ES-I3 (cell line): ENCODE measurements around the gene FBXO36.

Source experiments
- H3K36me3 ChIP-seq: 2 replicates; pipeline ENCODE4 v1.6.1; 2013; ENCODE audit warnings: mild to moderate bottlenecking, low read length, control low read depth, moderate library complexity; ENCODE audit not compliant: insufficient read depth
- H3K4me1 ChIP-seq: 2 replicates; pipeline ENCODE4 v1.6.1; 2013; ENCODE audit warnings: mild to moderate bottlenecking, control low read depth, low read length; ENCODE audit not compliant: insufficient read depth
- H3K9ac ChIP-seq: 2 replicates; pipeline ENCODE4 v1.6.1; 2013; ENCODE audit warnings: low read depth, mild to moderate bottlenecking, low read length, moderate library complexity
- H3K9me3 ChIP-seq: 2 replicates; pipeline ENCODE4 v1.6.1; 2013; ENCODE audit warnings: mild to moderate bottlenecking, low read length, moderate library complexity; ENCODE audit not compliant: control insufficient read depth, insufficient read depth

FBXO36 gene

DNA sequence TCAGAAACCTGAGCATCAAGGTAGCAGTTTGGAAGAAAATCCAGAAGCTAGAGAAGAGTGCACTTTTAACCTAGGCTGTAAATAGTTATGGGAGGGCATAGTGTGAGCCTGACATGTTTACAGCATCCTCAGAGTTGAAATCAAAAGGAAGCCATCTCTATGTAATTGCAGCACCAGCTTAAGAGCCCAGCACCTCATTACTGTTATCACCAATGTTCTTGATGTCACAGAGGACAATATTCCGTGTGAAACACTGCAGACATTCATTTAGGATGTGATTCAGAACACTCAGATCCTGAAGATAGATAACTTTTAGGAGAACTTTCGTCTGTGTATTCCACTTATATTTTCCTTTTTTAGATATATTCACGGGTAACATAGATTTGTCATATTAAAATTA, 48.1 kb downstream of the FBXO36 start:
- Histone ChIP-seq H3K36me3 (no peaks in the 10 kb centered on the region), H3K9ac (no peak overlapping the region), H3K9me3 (no peaks in the 10 kb centered on the region), H3K4me1 (no peaks in the 10 kb centered on the region)

DNA sequence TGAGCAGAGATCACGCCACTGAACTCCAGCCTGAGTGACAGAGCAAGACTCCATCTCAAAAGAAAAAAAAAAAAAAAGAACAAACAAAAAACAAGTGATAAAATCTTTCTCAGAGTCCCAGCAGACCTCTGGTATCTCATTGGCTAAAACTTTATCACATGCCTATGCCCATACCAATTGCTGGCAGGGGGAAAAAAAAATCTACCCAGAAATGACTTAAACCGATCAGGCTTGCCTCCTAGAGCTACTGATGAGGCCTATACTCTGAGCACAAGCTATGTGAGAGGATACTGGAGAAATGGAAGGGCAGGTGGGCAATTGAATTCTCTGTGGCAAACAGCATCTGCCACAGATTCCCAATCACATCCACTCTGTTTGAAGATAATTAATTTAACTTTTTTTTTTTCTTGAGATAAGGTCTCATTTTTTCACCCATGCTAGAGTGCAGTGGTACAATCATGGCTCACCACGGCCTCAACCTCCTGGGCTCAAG, 49.0 kb downstream of the FBXO36 start:
- Histone ChIP-seq H3K9me3 (no peaks in the 10 kb centered on the region), H3K4me1 (no peaks in the 10 kb centered on the region), H3K9ac (no peak overlapping the region), H3K36me3 (no peaks in the 10 kb centered on the region)

DNA sequence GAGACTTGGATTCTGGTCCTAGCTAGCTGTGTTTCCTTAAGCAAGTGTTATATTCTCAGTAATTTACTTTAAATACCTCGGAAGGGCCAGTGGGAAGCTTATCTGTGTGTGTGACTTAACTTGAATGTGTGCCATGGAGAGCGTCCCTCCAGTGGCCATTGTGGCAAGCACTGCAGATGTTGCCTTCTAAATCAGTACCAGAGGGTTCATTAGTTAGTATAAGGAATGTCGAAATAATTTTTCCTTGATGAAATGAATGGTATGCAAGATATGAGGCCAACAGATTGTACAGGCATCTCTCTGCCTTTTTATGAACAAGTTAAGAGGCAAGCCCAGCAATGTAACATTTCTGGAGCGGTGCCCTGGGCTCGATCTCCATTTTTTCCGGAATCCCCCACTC, 52.0 kb downstream of the FBXO36 start:
- H3K9ac ChIP-seq: no peak overlapping the region
- no peaks in the 10 kb centered on the region for H3K4me1 ChIP-seq
- H3K36me3 ChIP-seq: no peaks in the 10 kb centered on the region; the same call in 1 of the 2 replicates
- no peaks in the 10 kb centered on the region for H3K9me3 ChIP-seq

DNA sequence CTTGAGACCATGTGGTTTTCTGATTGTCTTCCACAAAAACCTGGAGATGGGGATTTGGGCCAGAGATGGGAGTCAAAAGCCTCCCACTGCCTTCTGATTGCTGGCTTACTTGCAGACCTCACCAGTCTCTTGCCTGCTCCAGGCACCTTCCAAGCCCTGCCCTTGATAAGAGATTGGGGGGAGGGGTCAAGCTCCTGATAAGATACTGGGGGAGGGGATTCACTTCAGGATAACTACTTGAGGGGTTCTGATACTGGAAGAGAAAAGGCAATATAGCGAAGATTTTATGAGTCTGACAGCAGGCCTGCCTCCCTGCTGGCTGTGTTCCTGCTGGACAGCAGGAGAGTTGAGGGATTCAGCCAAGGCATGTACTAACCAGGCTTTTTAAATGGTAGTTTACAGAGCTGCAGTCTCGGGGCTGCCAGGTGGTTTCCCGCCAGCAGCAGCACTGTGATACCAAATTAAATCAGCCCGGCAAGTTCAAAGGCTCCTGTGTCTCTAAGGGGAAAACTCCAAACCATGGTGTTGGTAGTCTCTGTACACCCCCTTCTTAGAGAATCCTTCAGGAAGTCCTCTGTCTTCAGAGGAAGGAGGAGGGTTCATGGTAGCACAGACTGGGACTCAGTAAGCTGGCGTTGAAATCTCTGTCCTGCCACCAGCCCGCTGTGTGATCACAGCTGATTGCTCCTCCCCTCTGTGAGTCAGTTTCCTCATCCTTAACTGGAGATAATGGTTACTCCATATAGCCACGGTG, 58.3 kb downstream of the FBXO36 start:
- H3K4me1 ChIP-seq: peaks cover 14% of the 10 kb centered on the region; the same call in 1 of the 2 replicates
- H3K9ac ChIP-seq: no peak overlapping the region
- no peaks in the 10 kb centered on the region for H3K9me3 ChIP-seq
- H3K36me3 ChIP-seq: no peaks in the 10 kb centered on the region; the same call in 1 of the 2 replicates

DNA sequence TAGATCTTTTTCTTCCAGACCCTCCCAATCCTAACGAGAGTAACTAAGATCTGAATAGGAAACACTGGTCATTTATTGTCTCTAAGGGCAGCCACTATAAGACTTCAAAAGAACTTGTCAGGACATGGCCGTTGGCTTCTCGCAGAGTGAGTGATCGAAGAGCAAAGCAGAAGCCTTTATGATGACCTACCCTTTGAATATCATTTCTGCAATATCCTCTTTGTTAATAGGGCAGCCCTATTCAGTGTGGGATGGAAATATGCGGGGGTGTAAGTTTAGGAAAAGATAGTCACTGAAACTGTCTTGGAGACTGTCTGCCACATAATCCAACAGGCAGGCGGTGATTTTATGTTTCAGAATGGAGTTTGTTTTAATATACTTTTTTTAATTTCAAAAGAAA, 70.9 kb downstream of the FBXO36 start:
- Histone ChIP-seq H3K9me3 (no peaks in the 10 kb centered on the region), H3K9ac (no peak overlapping the region), H3K4me1 (no peaks in the 10 kb centered on the region), H3K36me3 (peaks cover 6% of the 10 kb centered on the region)

DNA sequence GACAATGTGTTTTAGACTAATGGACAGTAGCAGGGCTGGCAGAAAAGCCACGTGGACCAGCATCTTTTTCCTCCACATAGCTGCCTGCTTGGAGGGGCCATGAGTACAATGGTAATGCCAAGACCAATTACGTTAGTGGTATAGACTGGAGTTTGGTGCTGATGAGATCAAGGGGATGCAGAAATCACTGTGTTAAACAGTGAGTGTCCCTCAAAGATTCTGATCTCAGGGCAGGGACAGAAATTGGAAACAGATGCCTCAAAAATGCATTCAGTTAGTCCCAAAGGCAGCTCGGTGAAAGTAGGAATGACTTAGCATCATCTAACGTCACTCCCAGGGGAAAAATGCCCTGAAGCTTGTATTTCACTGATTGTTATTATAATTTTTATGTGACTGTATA, 74.0 kb downstream of the FBXO36 start:
- Histone ChIP-seq H3K36me3 (peaks cover 6% of the 10 kb centered on the region), H3K9me3 (no peaks in the 10 kb centered on the region; the same call in 1 of the 2 replicates), H3K4me1 (no peaks in the 10 kb centered on the region), H3K9ac (no peak overlapping the region)

DNA sequence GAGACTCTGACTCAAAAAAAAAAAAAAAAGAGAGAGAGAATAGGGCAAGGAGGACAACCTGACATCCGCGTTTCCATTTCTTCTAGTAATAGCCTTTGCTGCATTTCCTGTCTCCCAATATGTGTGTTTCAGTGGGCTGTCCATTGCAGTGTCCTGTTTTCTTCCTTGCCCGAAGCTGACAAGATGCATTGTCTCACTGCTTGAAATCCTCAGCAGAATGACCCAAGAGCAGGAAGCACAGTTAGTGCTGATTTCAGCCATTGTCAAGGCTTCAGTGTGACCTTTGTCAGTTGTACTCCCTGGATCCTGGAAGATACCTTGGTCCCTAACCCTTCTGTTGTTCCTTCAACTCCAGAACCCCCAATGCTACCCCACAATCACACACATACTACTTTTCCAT, 75.3 kb downstream of the FBXO36 start:
- Histone ChIP-seq H3K4me1 (no peaks in the 10 kb centered on the region), H3K36me3 (peaks cover 6% of the 10 kb centered on the region), H3K9me3 (no peaks in the 10 kb centered on the region; the same call in 1 of the 2 replicates), H3K9ac (no peak overlapping the region)

DNA sequence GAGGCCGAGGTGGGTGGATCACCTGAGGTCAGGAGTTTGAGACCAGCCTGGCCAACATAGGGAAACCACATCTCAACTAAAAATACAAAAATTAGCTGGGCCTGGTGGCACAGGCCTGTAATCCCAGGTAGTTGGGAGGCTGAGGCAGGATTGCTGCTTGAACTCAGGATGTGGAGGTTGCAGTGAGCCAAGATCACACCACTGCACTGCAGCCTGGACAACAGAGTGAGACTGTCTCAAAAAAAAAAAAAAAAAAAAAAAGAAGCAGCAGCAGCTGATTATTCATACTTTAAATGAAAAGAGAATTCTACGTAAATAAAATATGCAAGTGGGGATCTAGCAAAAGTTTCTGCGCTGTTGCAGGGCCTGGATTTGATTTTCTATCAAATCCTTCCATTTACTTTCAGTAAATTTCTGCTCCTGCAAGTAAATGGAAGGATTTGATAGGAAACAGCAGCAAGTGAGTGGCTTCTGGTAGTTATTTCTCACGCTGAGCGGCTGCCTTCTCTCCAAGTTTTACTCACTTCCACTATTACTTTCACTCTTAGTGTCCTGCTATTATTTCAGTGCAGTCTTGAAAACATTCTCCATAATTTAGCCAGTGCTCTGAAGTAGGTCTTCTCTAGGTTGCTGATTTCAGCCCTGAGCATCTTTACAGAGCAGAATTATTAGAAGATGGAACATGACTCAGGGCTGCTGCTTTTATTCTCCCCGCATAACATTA, 78.0 kb downstream of the FBXO36 start:
- Histone ChIP-seq H3K9ac (no peak overlapping the region), H3K9me3 (no peaks in the 10 kb centered on the region; the same call in 1 of the 2 replicates), H3K36me3 (peaks cover 6% of the 10 kb centered on the region), H3K4me1 (no peaks in the 10 kb centered on the region)

DNA sequence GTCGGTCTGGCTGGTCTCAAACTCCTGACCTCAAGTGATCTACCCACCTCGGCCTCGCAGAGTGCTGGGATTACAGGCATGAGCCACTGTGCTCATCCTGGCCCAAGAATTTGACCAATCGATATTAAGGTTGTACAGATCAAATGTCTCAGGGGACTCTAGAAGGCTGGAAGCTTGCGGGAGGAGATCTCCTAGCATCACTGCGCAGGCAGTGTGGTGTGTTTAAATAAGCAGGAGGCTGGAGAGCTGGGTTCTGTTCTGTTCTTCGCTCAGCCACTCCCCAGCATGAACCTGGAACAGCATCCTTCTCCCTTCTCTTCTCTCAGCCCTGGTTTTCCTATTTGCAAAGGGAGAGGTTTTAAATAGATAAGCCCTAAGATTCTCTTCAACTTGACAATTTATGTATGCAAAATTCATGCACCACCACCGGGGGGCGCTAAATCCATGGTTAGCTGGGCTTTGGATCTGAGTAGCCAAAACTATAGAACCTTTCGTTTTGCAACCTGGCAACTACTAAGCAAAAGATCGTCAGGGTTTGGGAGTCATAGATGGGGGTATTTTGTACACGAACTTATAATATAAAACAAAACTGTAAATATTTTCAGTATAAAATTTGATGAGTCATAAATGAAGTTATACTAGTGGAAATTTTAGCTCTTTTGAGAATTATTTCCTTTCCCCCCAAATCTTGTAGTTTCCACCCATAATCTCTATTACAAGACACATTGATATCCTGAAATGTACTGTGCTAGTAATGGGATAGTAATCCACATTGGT, 85.8 kb downstream of the FBXO36 start:
- no peak overlapping the region for H3K9ac ChIP-seq
- H3K36me3 ChIP-seq: no peaks in the 10 kb centered on the region
- no peaks in the 10 kb centered on the region for H3K9me3 ChIP-seq
- no peaks in the 10 kb centered on the region for H3K4me1 ChIP-seq

DNA sequence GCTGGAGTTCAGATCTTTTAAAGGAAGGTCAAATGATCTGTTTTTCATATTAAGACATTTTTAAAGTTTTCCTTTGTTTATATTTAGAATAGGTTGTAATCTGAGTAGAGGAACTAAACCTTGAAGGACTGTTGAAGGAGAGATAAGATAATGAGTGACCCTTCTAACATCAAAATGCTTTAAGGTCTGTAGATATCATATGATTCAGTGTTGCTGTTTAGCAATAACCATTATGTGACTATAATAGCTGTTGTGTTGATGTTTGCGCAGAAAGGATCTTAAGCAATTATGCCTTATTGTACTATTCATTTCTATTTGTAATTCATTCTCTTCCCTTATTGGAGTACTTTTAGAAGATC, 86.4 kb downstream of the FBXO36 start:
- H3K9me3 ChIP-seq: no peaks in the 10 kb centered on the region
- H3K36me3 ChIP-seq: no peaks in the 10 kb centered on the region
- no peaks in the 10 kb centered on the region for H3K4me1 ChIP-seq
- H3K9ac ChIP-seq: no peak overlapping the region

DNA sequence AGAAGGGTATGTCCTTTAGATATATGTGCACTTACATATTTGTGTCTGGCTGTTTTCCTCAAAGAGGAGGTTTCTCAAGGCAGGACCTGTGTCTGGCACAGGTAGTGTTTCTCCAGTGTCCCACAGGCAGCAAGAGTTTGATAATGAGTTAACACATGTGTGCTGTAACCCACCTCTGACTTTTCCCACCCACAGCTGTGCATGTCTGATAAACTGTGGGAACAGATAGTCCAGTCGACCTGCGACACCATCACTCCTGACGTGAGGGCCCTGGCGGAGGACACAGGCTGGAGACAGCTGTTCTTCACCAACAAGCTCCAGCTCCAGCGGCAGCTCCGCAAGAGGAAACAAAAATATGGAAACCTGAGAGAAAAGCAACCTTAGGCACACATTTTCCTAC, 88.2 kb downstream of the FBXO36 start:
- Histone ChIP-seq H3K9me3 (no peaks in the 10 kb centered on the region), H3K9ac (no peak overlapping the region), H3K4me1 (no peaks in the 10 kb centered on the region), H3K36me3 (no peaks in the 10 kb centered on the region)

DNA sequence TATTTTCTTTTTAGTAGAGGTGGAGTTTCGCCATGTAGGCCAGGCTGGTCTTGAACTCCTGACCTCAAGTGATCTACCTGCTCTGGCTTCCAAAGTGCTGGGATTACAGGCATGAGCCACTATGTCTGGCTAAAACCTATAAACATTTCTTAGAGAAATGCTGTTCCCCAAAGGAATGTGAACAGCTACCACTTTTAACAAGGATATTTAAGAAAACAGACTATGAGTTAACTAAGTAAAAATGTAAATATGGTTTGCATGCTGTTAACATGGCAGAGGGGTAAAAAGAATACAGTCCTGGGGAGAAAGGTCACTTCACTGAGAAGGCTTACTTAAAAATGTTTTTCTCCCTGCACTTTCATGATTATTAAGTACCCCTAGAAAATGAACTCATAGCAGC, 89.3 kb downstream of the FBXO36 start:
- Histone ChIP-seq H3K9me3 (no peaks in the 10 kb centered on the region), H3K9ac (no peak overlapping the region), H3K4me1 (no peaks in the 10 kb centered on the region), H3K36me3 (no peaks in the 10 kb centered on the region)

DNA sequence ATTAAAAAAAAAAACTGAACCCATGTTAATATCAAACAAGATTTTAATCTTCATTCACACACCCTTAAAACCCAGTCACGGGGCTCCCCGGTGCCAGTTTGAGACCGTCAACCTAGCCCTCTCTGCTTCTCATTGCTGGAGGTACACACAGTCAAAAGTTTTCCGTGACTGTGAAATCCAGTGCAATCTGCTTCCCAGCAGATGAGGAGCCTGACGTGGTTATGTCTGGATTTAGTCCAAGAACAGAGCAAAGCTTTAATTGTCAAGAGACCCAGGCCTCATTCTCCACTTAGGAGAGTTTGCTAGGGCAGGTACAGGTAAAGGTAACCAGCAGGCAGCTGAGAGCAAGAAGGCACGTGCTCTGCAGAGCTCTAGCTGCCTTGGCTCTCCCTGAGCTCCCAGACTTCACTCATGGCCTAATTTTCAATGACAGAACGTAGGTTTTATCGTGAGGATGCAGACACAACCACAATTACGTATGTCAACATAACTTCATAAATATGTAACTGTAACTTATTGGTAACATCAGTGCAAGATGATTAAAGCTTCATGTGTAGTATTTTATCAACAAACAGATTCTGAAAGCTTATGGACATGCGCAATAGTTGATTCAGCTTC, 90.1 kb downstream of the FBXO36 start:
- H3K4me1 ChIP-seq: no peaks in the 10 kb centered on the region
- no peak overlapping the region for H3K9ac ChIP-seq
- no peaks in the 10 kb centered on the region for H3K9me3 ChIP-seq

DNA sequence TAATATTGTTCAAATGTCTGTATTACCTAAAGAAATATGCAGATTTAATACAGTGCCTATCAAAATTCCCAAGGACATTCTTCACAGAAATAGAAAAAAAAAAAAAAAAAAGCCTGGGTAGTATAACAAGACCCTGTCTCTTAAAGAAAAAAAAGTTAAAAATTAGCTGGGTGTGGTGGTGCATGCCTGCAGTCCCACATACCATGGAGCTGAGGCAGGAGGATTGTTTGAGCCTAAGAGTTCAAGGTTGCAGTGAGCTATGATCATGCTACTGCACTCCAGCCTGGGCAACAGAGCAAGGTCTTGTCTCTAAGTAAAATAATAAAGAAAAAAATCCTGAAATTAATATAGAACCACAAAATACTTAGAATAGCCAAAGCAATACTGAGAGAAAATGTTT, 94.5 kb downstream of the FBXO36 start:
- no peaks in the 10 kb centered on the region for H3K4me1 ChIP-seq

More for the DNA sequence above, 90.1 kb downstream of the FBXO36 start:
- no peaks in the 10 kb centered on the region for H3K36me3 ChIP-seq

More for the DNA sequence above, 94.5 kb downstream of the FBXO36 start:
- no peaks in the 10 kb centered on the region; the same call in 1 of the 2 replicates for H3K9me3 ChIP-seq
- no peaks in the 10 kb centered on the region for H3K36me3 ChIP-seq
- no peak overlapping the region for H3K9ac ChIP-seq
